NCI-H82 treated with DMSO at 0.1 percent for 48 hours (cell line): ENCODE measurements around the gene MMGT1.

ENCODE experiments used
- DNase-seq: peaks from one replicate; lab custom pipeline; 2025; ENCODE audit not compliant: unreplicated experiment; lab: John Stamatoyannopoulos, UW

MMGT1 gene

GRCh38 chrX:135973548-135974278 is at the start of gene MMGT1:
Gene MMGT1 (minus strand): TSS chrX:135973988. CDS start chrX:135973675, 313 bp downstream.
- DNase-seq = peak; percentile 84

DNA sequence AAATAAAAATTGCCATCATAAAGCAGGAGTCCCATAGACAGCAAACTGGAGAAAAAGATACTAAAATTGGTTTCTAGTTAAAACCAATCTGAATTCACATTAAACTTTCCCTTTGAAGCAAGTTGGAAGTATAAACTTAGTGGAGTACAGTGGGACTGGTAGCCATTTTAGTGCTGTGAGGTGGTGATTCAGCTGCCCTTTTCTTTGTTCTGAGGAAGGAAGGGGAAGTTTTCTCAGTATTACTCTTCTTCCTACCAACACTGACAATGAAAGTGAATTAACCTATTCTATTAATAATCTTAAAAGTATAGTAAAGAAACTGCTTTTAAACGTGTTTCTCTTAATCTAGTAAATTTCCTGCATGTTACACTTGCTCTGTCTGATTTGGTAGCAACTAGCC is 48.1 kb upstream of the MMGT1 start:
- no peak for DNase-seq

DNA sequence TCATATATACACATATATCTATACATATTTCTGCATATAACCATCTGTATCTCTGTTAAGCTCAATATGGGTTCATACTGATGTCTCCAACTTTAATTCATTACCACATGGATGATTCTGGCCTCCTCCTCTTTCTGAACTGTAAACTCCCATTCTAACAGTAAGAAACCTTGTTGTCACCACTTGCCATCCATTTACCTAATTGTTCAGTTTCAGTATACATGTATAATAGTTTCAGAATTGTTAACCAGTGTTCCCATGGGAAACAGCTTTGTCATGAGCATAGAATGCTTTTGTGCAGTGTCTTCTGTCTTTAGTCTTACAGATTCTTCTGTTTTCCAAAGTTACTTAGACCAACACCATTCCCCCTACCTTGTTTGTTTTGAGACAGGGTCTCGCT is 47.4 kb upstream of the MMGT1 start:
- DNase-seq = no peak

GRCh38 chrX:136019226-136019625 is 45.4 kb upstream of the MMGT1 start:
- no peak for DNase-seq

GRCh38 chrX:136016881-136017280 is 43.1 kb upstream of the MMGT1 start:
- no peak for DNase-seq

GRCh38 chrX:136015016-136015415 is 41.2 kb upstream of the MMGT1 start:
- DNase-seq = no peak

DNA sequence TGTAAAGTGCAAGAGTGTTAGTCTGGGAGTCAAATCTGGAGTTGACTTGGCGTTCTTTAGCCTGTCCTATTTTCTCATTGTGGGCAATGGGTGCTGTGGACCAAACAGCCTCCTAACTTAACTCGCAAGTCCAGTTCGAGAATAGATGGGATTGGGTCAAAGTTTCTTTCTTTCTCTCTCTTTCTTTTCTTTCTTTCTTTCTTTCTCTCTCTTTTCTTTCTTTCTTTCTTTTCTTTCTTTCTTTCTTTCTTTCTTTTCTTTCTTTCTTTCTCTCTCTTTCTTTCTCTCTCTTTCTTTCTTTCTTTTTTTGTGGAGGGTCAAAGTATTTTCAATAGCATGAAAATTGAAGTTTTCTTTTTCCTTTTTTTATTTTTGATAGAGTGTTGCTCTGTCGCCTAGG is 14.5 kb upstream of the MMGT1 start:
- no peak for DNase-seq

DNA sequence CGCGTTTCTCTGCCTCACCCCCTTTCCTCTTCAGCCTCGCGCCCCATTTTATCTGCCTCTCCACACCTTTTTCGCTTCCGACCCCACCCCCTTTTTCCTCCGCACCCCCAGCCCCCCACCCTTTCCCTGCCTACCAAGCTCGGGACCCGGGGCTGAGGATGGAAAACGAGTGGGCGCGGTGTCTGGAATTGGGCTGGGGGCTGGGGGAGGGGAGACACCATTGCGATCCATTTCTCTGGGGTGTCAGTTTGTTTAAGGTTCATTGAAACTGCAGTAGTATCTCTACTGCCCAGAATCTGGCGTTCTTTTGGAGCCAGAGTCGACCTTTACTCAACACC is 12.2 kb upstream of the MMGT1 start:
- DNase-seq = no peak

GRCh38 chrX:135985157-135985972 is 11.6 kb upstream of the MMGT1 start, which contains the start of gene SLC9A6:
Gene SLC9A6 (plus strand): TSS chrX:135985435. CDS start chrX:135985659, 224 bp downstream.
- peak; percentile 55 for DNase-seq

DNA sequence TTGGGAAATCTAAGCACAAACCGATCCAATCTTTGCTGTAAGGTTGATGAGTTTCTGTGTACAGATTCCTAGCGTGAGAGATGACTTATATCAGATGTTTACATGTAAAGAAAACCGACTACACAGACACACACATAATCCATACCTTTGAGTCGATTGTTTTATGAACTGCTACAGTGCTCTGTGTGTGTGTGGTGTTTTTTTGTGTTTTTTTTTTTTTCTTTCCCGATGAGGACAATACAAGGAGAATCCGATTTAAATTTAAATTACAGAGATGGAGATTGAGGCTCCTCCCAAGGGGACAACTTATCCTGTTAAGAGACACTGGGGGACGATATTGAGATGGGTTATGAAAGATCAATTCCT is 11.0 kb upstream of the MMGT1 start:
- no peak for DNase-seq

GRCh38 chrX:135984256-135984655 is 10.5 kb upstream of the MMGT1 start:
- DNase-seq = no peak

- DNase-seq = no peak
Measured at GRCh38 chrX:135982860-135983259, 9.1 kb upstream of the MMGT1 start.

- no peak for DNase-seq
Measured at GRCh38 chrX:135981668-135982067, 7.9 kb upstream of the MMGT1 start.

- no peak for DNase-seq
Measured at GRCh38 chrX:135981010-135981409, 7.2 kb upstream of the MMGT1 start.

DNA sequence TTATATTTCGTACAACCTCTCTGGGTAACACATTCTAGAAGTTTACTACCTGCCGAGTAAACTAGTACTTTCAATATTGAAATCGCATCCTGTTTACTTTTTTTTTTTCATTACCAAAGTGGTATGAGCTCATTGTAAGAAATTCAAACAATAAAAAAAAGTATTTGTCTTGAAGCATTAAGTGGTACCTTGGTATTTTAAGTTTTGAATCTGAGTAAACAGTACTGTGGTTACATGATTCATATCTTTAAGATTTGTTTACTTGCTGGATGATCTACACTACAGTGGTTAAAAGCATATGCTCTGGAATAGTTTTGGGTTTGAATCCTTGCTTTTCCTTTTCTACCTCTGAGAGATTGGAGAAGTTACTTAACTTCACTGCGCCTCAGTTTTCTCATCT is 3.8 kb upstream of the MMGT1 start:
- DNase-seq = no peak

- no peak for DNase-seq
Measured at GRCh38 chrX:135975421-135975820, 1.6 kb upstream of the MMGT1 start.

DNA sequence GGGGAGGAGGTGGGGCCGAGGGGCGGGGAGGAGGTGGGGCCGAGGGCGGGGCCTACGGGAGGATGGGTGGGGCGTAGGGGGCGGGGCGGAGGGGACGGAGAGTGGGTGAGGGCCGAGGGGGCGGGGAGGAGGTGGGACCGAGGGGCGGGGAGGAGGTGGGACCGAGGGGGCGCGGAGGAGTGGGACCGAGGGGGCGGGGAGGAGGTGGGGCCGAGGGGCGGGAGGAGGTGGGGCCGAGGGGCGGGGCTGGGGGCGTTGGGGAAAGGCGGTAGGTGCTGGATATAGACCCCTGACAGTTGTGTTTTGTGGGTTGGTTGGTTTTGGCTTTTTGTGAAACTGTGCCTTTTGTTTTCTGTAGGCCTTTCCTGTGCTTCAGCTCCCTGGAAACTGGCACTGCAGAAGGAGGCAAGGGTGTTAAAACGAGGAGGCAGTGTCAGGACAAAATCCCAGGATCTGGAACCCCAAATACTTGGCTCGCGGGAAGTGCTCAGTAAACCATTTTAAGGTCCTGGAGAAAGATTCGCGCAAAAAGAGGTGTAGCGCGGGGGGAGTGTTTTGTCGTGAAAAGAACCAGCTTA is 580 bp upstream of the MMGT1 start:
- peak; percentile 10 for DNase-seq

DNA sequence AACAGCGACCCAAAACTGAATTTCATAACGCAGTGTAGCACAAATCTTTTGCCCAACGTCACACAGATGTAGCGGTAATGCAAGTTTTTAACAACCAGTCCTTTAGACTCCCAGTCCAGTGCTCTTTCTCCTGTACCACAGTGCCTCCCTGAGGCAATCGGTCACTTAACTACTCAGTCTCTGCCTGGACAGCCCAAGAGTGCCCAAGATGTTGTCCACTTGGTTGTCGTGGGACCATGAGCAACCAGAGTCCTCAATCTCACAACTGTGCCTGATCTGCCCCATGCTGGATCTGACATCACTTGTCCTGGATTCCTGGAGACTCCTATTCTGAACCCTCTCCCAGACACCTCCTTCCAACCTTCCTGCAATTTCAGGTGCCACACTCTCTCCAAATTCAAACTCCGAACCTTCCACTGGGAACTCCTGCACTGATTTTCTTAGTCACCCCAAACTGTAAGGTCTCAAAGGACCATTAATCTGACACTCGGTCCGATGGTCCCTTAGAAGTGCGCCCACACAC is 702 bp downstream of the MMGT1 start:
- no peak for DNase-seq

DNA sequence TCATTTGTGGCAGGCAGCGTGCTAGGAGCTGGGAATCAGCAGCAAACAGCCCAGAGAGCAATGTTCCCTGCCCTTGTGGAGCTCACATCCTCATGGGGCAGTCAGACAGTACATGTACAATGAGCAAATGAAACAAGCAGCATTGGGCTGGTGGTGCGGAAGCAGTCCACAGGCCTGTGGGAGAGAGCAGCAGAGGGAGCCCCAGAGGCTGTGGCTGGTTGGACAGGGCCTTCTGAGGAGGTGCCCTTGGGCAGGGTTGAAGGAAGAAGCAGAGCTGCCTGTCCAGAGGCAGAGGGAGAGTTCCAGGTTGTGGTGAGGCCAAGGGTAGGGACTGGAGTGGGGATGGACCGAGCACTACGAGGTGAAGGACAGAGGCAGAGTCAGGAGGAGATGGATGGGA is 22.5 kb downstream of the MMGT1 start:
- no peak for DNase-seq

GRCh38 chrX:135944486-135944885 is 29.3 kb downstream of the MMGT1 start:
- no peak for DNase-seq

GRCh38 chrX:135931644-135932487 is 41.9 kb downstream of the MMGT1 start:
- DNase-seq = no peak
